GM12865 (cell line): ENCODE measurements around the gene MAST2.

Experiments
- DNase-seq: peaks from one replicate; pipeline ENCODE4 v3.0.0; 2010; ENCODE audit warnings: low read depth
- H3K4me3 ChIP-seq: 2 replicates; pipeline ENCODE4 v1.5.1; 2011; ENCODE audit warnings: mild to moderate bottlenecking, low read depth, low read length, control low read depth
- CTCF ChIP-seq: IDR thresholded peaks from 2 replicates; pipeline ENCODE4 v1.5.1; 2011; ENCODE audit warnings: low read length, control low read depth, low read depth, inconsistent platforms; ENCODE audit not compliant: insufficient read depth; ENCODE audit errors: missing control alignments

MAST2 gene

GRCh38 chr1:46019348-46019747 is 215.9 kb downstream of the MAST2 start:
- no peak for DNase-seq
- H3K4me3 ChIP-seq = no peak overlapping the region
- no peak for TF ChIP-seq CTCF

GRCh38 chr1:46020010-46020409 is 216.6 kb downstream of the MAST2 start:
- no peak for TF ChIP-seq CTCF
- no peak overlapping the region for H3K4me3 ChIP-seq
- DNase-seq = no peak

GRCh38 chr1:46021046-46021996 is 217.9 kb downstream of the MAST2 start:
- no peak overlapping the region for H3K4me3 ChIP-seq
- no peak for DNase-seq
- TF ChIP-seq CTCF = no peak

GRCh38 chr1:46026531-46026930 is 223.1 kb downstream of the MAST2 start:
- no peak overlapping the region for H3K4me3 ChIP-seq
- DNase-seq = no peak
- TF ChIP-seq CTCF = no peak

- no peak overlapping the region for H3K4me3 ChIP-seq
- DNase-seq = no peak
- no peak for TF ChIP-seq CTCF
These were observed 224.6 kb downstream of the MAST2 start for GRCh38 chr1:46027788-46028573.

GRCh38 chr1:46030074-46030870 is 226.9 kb downstream of the MAST2 start:
- H3K4me3 ChIP-seq = no peak overlapping the region
- TF ChIP-seq CTCF = no peak
- DNase-seq = no peak
